ENCODE data around the gene FGD2.

DNA sequence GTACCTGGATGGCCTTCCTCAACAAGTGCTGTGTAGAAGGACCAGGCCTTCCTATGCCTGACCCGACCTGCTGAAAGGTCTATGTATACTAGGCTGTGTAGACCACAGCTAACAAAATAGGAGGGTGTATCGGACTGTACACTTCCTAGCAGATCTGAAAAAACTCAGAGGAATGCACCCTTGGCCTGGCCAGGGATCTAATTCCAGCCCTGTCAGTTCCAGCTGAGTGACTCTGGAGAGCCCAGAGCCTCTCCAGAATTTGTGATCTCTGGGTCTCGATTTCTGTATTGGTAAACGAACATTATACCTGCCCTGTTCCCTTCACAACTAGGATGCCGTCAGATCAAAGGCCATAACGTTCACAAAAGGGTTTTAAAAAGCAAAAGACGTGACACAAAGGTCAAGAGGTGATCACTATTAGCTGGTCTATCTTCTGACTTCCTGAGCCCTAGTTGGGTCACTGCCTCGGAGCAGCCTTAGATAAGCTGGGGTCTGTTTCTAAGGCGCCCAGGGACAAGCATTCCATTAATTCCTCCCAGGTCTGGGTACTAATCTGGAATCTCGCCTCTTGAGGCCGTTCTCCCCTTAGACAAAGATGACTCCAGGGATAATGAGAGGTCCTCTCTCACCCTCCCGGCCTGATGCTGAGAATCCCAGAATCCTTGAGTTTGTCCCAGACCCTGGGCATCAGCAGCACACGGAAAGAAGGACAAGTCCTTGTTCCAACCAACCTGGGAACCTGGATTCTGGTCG lies 33.4 kb upstream of the FGD2 start:
- TF ChIP-seq, protein P1, sequence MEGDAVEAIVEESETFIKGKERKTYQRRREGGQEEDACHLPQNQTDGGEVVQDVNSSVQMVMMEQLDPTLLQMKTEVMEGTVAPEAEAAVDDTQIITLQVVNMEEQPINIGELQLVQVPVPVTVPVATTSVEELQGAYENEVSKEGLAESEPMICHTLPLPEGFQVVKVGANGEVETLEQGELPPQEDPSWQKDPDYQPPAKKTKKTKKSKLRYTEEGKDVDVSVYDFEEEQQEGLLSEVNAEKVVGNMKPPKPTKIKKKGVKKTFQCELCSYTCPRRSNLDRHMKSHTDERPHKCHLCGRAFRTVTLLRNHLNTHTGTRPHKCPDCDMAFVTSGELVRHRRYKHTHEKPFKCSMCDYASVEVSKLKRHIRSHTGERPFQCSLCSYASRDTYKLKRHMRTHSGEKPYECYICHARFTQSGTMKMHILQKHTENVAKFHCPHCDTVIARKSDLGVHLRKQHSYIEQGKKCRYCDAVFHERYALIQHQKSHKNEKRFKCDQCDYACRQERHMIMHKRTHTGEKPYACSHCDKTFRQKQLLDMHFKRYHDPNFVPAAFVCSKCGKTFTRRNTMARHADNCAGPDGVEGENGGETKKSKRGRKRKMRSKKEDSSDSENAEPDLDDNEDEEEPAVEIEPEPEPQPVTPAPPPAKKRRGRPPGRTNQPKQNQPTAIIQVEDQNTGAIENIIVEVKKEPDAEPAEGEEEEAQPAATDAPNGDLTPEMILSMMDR (IDR thresholded peaks at IDR 0.05; ENCODE audit: control extremely low read depth in 1 of 3, insufficient read depth in 1 of 3, low read depth in 1 of 3, low read length in 3 of 3), result no peak
- TF ChIP-seq POLR2A (IDR thresholded peaks at IDR 0.05; ENCODE audit: control extremely low read depth in 1 of 2, low read depth in 2 of 2, low read length in 2 of 2), result no peak
- TF ChIP-seq, protein P2, sequence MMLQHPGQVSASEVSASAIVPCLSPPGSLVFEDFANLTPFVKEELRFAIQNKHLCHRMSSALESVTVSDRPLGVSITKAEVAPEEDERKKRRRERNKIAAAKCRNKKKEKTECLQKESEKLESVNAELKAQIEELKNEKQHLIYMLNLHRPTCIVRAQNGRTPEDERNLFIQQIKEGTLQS (IDR thresholded peaks at IDR 0.05; ENCODE audit: insufficient read depth, low read depth, low read length), result no peak
- TF ChIP-seq GABPA (IDR thresholded peaks at IDR 0.05; ENCODE audit: borderline replicate concordance, insufficient read depth, low read length), result no peak
- TF ChIP-seq, protein P3, sequence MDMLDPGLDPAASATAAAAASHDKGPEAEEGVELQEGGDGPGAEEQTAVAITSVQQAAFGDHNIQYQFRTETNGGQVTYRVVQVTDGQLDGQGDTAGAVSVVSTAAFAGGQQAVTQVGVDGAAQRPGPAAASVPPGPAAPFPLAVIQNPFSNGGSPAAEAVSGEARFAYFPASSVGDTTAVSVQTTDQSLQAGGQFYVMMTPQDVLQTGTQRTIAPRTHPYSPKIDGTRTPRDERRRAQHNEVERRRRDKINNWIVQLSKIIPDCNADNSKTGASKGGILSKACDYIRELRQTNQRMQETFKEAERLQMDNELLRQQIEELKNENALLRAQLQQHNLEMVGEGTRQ (IDR thresholded peaks at IDR 0.05; ENCODE audit: low read length), result no peak
- TF ChIP-seq CREB1 (IDR thresholded peaks at IDR 0.05), result no peak
- no peak for TF ChIP-seq TAF1 (IDR thresholded peaks at IDR 0.05; ENCODE audit: low read depth, low read length)

Measured in H1 (cell line).